ENCODE results near the gene ADAM8. TPM values are rescaled to one million over a fixed set of nuclear protein-coding genes. Genes with fewer than 3 reads are reported as not detected.

ADAM8 gene
- total RNA-seq, 1 experiment from 2014 or later: 113 TPM

- Histone ChIP-seq H3K9ac (ENCODE audit: low read length) (no peak overlapping the region), H3K79me2 (ENCODE audit: low read length) (no peaks in the 10 kb centered on the region), H3K4me2 (ENCODE audit: low read length) (no peak overlapping the region), H2AFZ (ENCODE audit: low read length) (no peak overlapping the region), H3K4me3 (ENCODE audit: low read length) (no peak overlapping the region), H3K27me3 (ENCODE audit: low read length) (peaks cover 8% of the 10 kb centered on the region; the same call in 1 of the 2 replicates), H3K9me3 (ENCODE audit: low read length) (no peaks in the 10 kb centered on the region), H4K20me1 (ENCODE audit: low read length) (no peaks in the 10 kb centered on the region), H3K36me3 (ENCODE audit: low read depth, low read length) (no peaks in the 10 kb centered on the region), H3F3A (ENCODE audit: low read length, unreplicated experiment) (no peaks in the 10 kb centered on the region), H3K9me2 (replicated peaks; ENCODE audit: low read length) (no peaks in the 10 kb centered on the region), H3K27ac (ENCODE audit: low read length) (no peak overlapping the region), H3K4me1 (ENCODE audit: insufficient read depth, low read length) (no peaks in the 10 kb centered on the region)
- ChIA-PET POLR2A (ENCODE audit: unreplicated experiment) (no interaction called here), CTCF (no interaction called here)
- intact Hi-C loops (cut with micrococcal nuclease): no loop called here
- BruUV-seq (replicated peaks): no TSS peak
- TF ChIP-seq EZH2phosphoT487 (IDR thresholded peaks at IDR 0.05; ENCODE audit: borderline replicate concordance, low read length) (no peak), EZH2 (IDR thresholded peaks at IDR 0.05; ENCODE audit: low read length, unreplicated experiment) (no peak)
- TF ChIP-seq, protein P1, sequence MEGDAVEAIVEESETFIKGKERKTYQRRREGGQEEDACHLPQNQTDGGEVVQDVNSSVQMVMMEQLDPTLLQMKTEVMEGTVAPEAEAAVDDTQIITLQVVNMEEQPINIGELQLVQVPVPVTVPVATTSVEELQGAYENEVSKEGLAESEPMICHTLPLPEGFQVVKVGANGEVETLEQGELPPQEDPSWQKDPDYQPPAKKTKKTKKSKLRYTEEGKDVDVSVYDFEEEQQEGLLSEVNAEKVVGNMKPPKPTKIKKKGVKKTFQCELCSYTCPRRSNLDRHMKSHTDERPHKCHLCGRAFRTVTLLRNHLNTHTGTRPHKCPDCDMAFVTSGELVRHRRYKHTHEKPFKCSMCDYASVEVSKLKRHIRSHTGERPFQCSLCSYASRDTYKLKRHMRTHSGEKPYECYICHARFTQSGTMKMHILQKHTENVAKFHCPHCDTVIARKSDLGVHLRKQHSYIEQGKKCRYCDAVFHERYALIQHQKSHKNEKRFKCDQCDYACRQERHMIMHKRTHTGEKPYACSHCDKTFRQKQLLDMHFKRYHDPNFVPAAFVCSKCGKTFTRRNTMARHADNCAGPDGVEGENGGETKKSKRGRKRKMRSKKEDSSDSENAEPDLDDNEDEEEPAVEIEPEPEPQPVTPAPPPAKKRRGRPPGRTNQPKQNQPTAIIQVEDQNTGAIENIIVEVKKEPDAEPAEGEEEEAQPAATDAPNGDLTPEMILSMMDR (conservative IDR thresholded peaks at IDR 0.05; ENCODE audit: low read depth, low read length): no peak
- ATAC-seq: no peak
- DNase-seq: no peak
Observed at GRCh38 chr10:133216776-133217175, 59.9 kb downstream of the ADAM8 start.

DNA sequence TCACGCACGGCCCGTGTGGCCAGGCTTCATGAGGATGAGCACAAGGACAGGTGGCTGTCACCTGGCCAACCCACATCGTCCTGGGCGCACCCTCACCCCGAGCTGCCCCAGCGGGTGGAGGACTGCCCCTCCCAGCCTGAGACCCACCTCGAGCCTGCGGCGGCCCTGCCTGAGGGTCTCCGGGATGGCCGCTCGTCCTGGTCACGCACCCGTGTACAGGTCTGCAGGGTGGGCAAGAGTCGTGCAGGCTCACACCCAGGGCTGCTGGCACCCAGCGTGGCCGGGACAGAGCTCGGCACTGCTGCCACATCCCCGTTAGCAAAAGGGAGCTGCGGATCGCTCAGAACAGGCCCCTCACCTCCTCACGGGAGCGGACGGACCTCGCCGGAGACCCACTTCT, 61.1 kb downstream of the ADAM8 start:
- CTCF ChIA-PET: no interaction called here
- Histone ChIP-seq H3K9me2 (replicated peaks; ENCODE audit: low read length) (no peaks in the 10 kb centered on the region), H2AFZ (ENCODE audit: low read length) (no peak overlapping the region), H3K36me3 (ENCODE audit: low read depth, low read length) (no peaks in the 10 kb centered on the region), H4K20me1 (ENCODE audit: low read length) (no peaks in the 10 kb centered on the region), H3K9me3 (ENCODE audit: low read length) (no peaks in the 10 kb centered on the region), H3K4me3 (ENCODE audit: low read length) (no peak overlapping the region), H3K27me3 (ENCODE audit: low read length) (peaks cover 8% of the 10 kb centered on the region; the same call in 1 of the 2 replicates), H3K79me2 (ENCODE audit: low read length) (no peaks in the 10 kb centered on the region), H3K27ac (ENCODE audit: low read length) (no peak overlapping the region), H3K4me1 (ENCODE audit: insufficient read depth, low read length) (no peaks in the 10 kb centered on the region), H3K4me2 (ENCODE audit: low read length) (no peak overlapping the region), H3F3A (ENCODE audit: low read length, unreplicated experiment) (no peaks in the 10 kb centered on the region), H3K9ac (ENCODE audit: low read length) (no peak overlapping the region)
- TF ChIP-seq EZH2 (IDR thresholded peaks at IDR 0.05; ENCODE audit: low read length, unreplicated experiment) (no peak), EZH2phosphoT487 (IDR thresholded peaks at IDR 0.05; ENCODE audit: borderline replicate concordance, low read length) (no peak)
- TF ChIP-seq, protein P1 (conservative IDR thresholded peaks at IDR 0.05; ENCODE audit: low read depth, low read length): no peak
- no TSS peak for BruUV-seq (replicated peaks)
- intact Hi-C loops (cut with micrococcal nuclease): no loop called here
- POLR2A ChIA-PET (ENCODE audit: unreplicated experiment): no interaction called here
- DNase-seq: no peak
- no peak for ATAC-seq

- Histone ChIP-seq H3K4me1 (ENCODE audit: insufficient read depth, low read length) (no peaks in the 10 kb centered on the region), H3K9ac (ENCODE audit: low read length) (no peak overlapping the region), H3K36me3 (ENCODE audit: low read depth, low read length) (no peaks in the 10 kb centered on the region), H3K4me2 (ENCODE audit: low read length) (no peak overlapping the region), H3K79me2 (ENCODE audit: low read length) (no peaks in the 10 kb centered on the region), H3K4me3 (ENCODE audit: low read length) (no peak overlapping the region), H3K27ac (ENCODE audit: low read length) (no peak overlapping the region), H3K9me2 (replicated peaks; ENCODE audit: low read length) (no peaks in the 10 kb centered on the region), H2AFZ (ENCODE audit: low read length) (no peak overlapping the region), H3K27me3 (ENCODE audit: low read length) (peaks cover 8% of the 10 kb centered on the region; the same call in 1 of the 2 replicates), H3K9me3 (ENCODE audit: low read length) (no peaks in the 10 kb centered on the region), H3F3A (ENCODE audit: low read length, unreplicated experiment) (no peaks in the 10 kb centered on the region), H4K20me1 (ENCODE audit: low read length) (no peaks in the 10 kb centered on the region)
- TF ChIP-seq EZH2phosphoT487 (IDR thresholded peaks at IDR 0.05; ENCODE audit: borderline replicate concordance, low read length): no peak
- TF ChIP-seq EZH2 (IDR thresholded peaks at IDR 0.05; ENCODE audit: low read length, unreplicated experiment): no peak
- TF ChIP-seq, protein P1 (conservative IDR thresholded peaks at IDR 0.05; ENCODE audit: low read depth, low read length): no peak
- intact Hi-C loops (cut with micrococcal nuclease): no loop called here
- ATAC-seq: no peak
- ChIA-PET POLR2A (ENCODE audit: unreplicated experiment) (no interaction called here), CTCF (interaction anchor here (0.5 kb wide), 1 partner anchor 104 kb away, joined by 3 read pairs; no protein-coding TSS in a partner anchor)
- no TSS peak for BruUV-seq (replicated peaks)
- DNase-seq: no peak
Observed at GRCh38 chr10:133214468-133215410, 61.9 kb downstream of the ADAM8 start.

Data from PC-3 (cell line).